H1 (cell line): ENCODE data around the gene OPCML. TPM values are rescaled to one million over a fixed set of nuclear protein-coding genes. Genes with fewer than 3 reads are reported as not detected.

ENCODE experiments used
- ATF2 ChIP-seq: IDR thresholded peaks from 2 replicates; pipeline ENCODE4 v1.6.1; 2012; ENCODE audit warnings: low read length, inconsistent platforms
- BACH1 ChIP-seq: IDR thresholded peaks from 2 replicates; pipeline ENCODE4 v1.6.1; 2012; ENCODE audit warnings: low read length, improper control_type of control experiment
- CHD7 ChIP-seq: fragments of 300-600 bp; sonication (generic); IDR thresholded peaks from 2 replicates; pipeline ENCODE4 v1.7.1; 2012; ENCODE audit warnings: low read length, moderate library complexity, mild to moderate bottlenecking, inconsistent platforms; ENCODE audit not compliant: insufficient replicate concordance
- CREB1 ChIP-seq: IDR thresholded peaks from 2 replicates; pipeline ENCODE4 v1.6.1; 2012; ENCODE audit warnings: inconsistent platforms
- polyA plus RNA-seq, 7 experiments: library from polyadenylated mRNA; depleted of rRNA in 3 of 7; stranded (reverse) in 5 of 7; unstranded in 2 of 7; fragments of >200 nt in 5 of 7; fragments of 200-250 nt in 2 of 7; gene quantifications; 1 replicate in 5 of 7; 2 replicates in 1 of 7; 4 replicates in 1 of 7; pipeline versions ENCODE4 v1.2.1 to v1.2.3, GENCODE V29; 2011 to 2013; ENCODE audit warnings: missing spikeins in 2 of 7, mixed read lengths in 2 of 7
- total RNA-seq: library from RNA; stranded (reverse); fragmentation: NEBNext Ultra II Directional; extraction: Animal tissue kit (Norgen Biotek cat#: 25700); gene quantifications from 2 replicates; pipeline ENCODE4 v1.2.1, GENCODE V29; 2021

The OPCML gene
- total and polyA plus RNA-seq, 2 of the 8 experiments (the other 6 are each of a cell fraction or from before 2014, with no cell fraction given), result 2.3 to 3.1 TPM

GRCh38 chr11:132792341-132793140, 739.8 kb downstream of the OPCML start (continued):
- TF ChIP-seq CHD7 (no peak), CREB1 (no peak), ATF2 (no peak), BACH1 (no peak)
